ENCODE measurements around the gene MLXIP. TPM values are rescaled to one million over a fixed set of nuclear protein-coding genes. Genes with fewer than 3 reads are reported as not detected.
"Not testable (repeated sequence)": the region's sequence is repeated elsewhere in the genome, so short reads cannot be mapped to it uniquely, and the experiment has no call there.

Gene MLXIP
- total RNA-seq, 2 donors from 2014 or later, result 13.1 to 57.7 TPM

- Histone ChIP-seq H3K4me1 (replicated peaks) (no peaks in the 10 kb centered on the region), H3K36me3 (no peaks in the 10 kb centered on the region), H3K27ac (no peak overlapping the region), H3K4me3 (no peak overlapping the region), H3K9me3 (no peaks in the 10 kb centered on the region), H3K27me3 (replicated peaks; ENCODE audit: insufficient read depth) (no peaks in the 10 kb centered on the region)
- TF ChIP-seq POLR2AphosphoS5 (IDR thresholded peaks at IDR 0.05), result no peak
- TF ChIP-seq CTCF (IDR thresholded peaks at IDR 0.05), result no peak
- TF ChIP-seq POLR2A (IDR thresholded peaks at IDR 0.05), result no peak
- 55% methylated on average over 17 of the region's 17 CpGs for WGBS
- DNase-seq (ENCODE audit: low spot score), result no peak
- intact Hi-C loops (cut with DNase I), result no loop called here
Observed at GRCh38 chr12:122172262-122172939, 93.8 kb downstream of the MLXIP start.

- Histone ChIP-seq H3K27ac (no peak within 1 kb of the TSS), H3K4me3 (no peak within 1 kb of the TSS), H3K27me3 (replicated peaks; ENCODE audit: insufficient read depth) (no peaks in the 10 kb centered on the region), H3K36me3 (no peaks in the 10 kb centered on the region), H3K9me3 (no peaks in the 10 kb centered on the region), H3K4me1 (replicated peaks) (no peaks in the 10 kb centered on the region)
- no peak for DNase-seq (ENCODE audit: low spot score)
- 92% methylated on average over 17 of the region's 17 CpGs for WGBS
- intact Hi-C loops (cut with DNase I), result no loop called here
- no peak for TF ChIP-seq CTCF (IDR thresholded peaks at IDR 0.05)
- no peak for TF ChIP-seq POLR2A (IDR thresholded peaks at IDR 0.05)
- no peak for TF ChIP-seq POLR2AphosphoS5 (IDR thresholded peaks at IDR 0.05)
Observed at GRCh38 chr12:122174155-122174845, 95.7 kb downstream of the MLXIP start, which contains the start of gene IL31. IL31 (minus strand) TSS chr12:122174221; CDS start chr12:122174172, 49 bp downstream.

- H3K4me3 ChIP-seq; intact Hi-C loops (cut with DNase I); H3K27me3 ChIP-seq (replicated peaks; ENCODE audit: insufficient read depth); H3K27ac ChIP-seq; H3K4me1 ChIP-seq (replicated peaks); DNase-seq (ENCODE audit: low spot score); H3K36me3 ChIP-seq; H3K9me3 ChIP-seq: not testable (repeated sequence)
- WGBS, result 83% methylated on average over 4 of the region's 4 CpGs
Observed at GRCh38 chr12:122176473-122176872, 97.9 kb downstream of the MLXIP start.

- TF ChIP-seq CTCF (IDR thresholded peaks at IDR 0.05), result no peak
- TF ChIP-seq POLR2AphosphoS5 (IDR thresholded peaks at IDR 0.05), result no peak
- TF ChIP-seq POLR2A (IDR thresholded peaks at IDR 0.05), result no peak
- whole genome bisulfite sequencing, result 6% methylated on average over 34 of the region's 63 CpGs
- intact Hi-C loops (cut with DNase I), result no loop called here
- DNase-seq (ENCODE audit: low spot score), result peak; percentile 20
- Histone ChIP-seq H3K4me3 (peak within 1 kb of the TSS; percentile 36 to 48), H3K4me1 (replicated peaks) (no peaks in the 10 kb centered on the region), H3K36me3 (no peaks in the 10 kb centered on the region), H3K27me3 (replicated peaks; ENCODE audit: insufficient read depth) (no peaks in the 10 kb centered on the region), H3K27ac (no peak within 1 kb of the TSS), H3K9me3 (no peaks in the 10 kb centered on the region)
Observed at GRCh38 chr12:122182887-122183587, 104.5 kb downstream of the MLXIP start, which contains the start of gene LRRC43. LRRC43 (plus strand) TSS chr12:122183123; CDS start chr12:122183145, 22 bp downstream.

- intact Hi-C loops (cut with DNase I), result no loop called here
- no peaks in the 10 kb centered on the region for H3K9me3 ChIP-seq
- WGBS, result 79% methylated on average over 10 of the region's 10 CpGs
Observed at GRCh38 chr12:122183588-122183940, 105.0 kb downstream of the MLXIP start.

More at GRCh38 chr12:122183588-122183940, 105.0 kb downstream of the MLXIP start:
- no peak for TF ChIP-seq CTCF (IDR thresholded peaks at IDR 0.05)
- TF ChIP-seq POLR2AphosphoS5 (IDR thresholded peaks at IDR 0.05), result no peak
- TF ChIP-seq POLR2A (IDR thresholded peaks at IDR 0.05), result no peak
- H3K4me1 ChIP-seq (replicated peaks), result no peaks in the 10 kb centered on the region
- DNase-seq (ENCODE audit: low spot score), result no peak
- no peaks in the 10 kb centered on the region for H3K36me3 ChIP-seq
- H3K27me3 ChIP-seq (replicated peaks; ENCODE audit: insufficient read depth), result no peaks in the 10 kb centered on the region
- no peak overlapping the region for H3K27ac ChIP-seq
- H3K4me3 ChIP-seq, result peak overlapping the region; percentile 36 to 48

All from prostate gland (tissue), 2 donors.